Activated CD8-positive, alpha-beta memory T cell treated with anti-CD3 and anti-CD28 coated beads, Interleukin-2, amount 10 ng/mL, durations not matched to agents 7 days and 5 days (primary cell): ENCODE results near the gene DIAPH2. TPM values are rescaled to one million over a fixed set of nuclear protein-coding genes. Genes with fewer than 3 reads are reported as not detected.

Experiments
- ATAC-seq: fragments of 150-1000 bp; cut with Tn5 transposase; one replicate; pipeline ENCODE4 v1.10.0; 2021; ENCODE audit warnings: moderate library complexity
- CTCF ChIA-PET: fragments of 350-600 bp; sonication (Branson Sonifier 250); formaldehyde crosslinking; loops from one replicate; lab custom pipeline; 2021; ENCODE audit warnings: antibody characterized with exemption; lab: Charles Lee
- DNase-seq: peaks from one replicate; pipeline ENCODE4 v3.0.0-alpha.2; 2020
- H3K27ac Mint-ChIP-seq: one replicate; pipeline ENCODE4 v1.8.0; 2021; ENCODE audit warnings: mild to moderate bottlenecking, mixed read lengths
- H3K27me3 Mint-ChIP-seq: one replicate; pipeline ENCODE4 v1.8.0; 2021; ENCODE audit warnings: mixed read lengths
- H3K36me3 Mint-ChIP-seq: one replicate; pipeline ENCODE4 v1.8.0; 2021; ENCODE audit warnings: mild to moderate bottlenecking, mixed read lengths
- H3K4me1 Mint-ChIP-seq: one replicate; pipeline ENCODE4 v1.8.0; 2021; ENCODE audit warnings: mixed read lengths
- H3K4me3 Mint-ChIP-seq: one replicate; pipeline ENCODE4 v1.8.0; 2021; ENCODE audit warnings: mild to moderate bottlenecking, moderate library complexity, mixed read lengths
- H3K9me3 Mint-ChIP-seq: one replicate; pipeline ENCODE4 v1.8.0; 2022; ENCODE audit warnings: low read depth, mixed read lengths
- total RNA-seq, 2 experiments: library from RNA; stranded (reverse); gene quantifications; one replicate each; pipeline ENCODE4 v1.2.3, GENCODE V29; 2021

DIAPH2 gene
- total RNA-seq, 2 experiments from 2014 or later = 7.9 to 14.4 TPM

DNA sequence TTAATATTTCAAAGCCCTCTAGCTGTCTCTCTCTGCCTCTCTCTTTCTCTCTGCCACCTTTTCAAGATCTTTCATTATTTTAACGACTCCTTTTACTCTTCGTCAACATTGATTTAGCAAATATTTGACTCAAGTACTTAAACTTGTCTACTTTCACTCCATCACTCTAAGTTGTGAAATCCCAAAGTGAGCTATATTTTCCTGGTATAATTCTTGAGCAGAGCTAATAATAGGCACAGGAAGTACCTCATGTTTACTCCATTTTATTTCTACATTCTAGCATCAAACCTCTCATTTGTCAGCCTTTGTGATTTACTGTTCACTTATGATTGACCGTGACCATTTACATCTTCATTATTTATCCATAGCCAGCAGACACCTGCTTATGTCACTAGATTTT lies 681.6 kb downstream of the DIAPH2 start:
- H3K27ac Mint-ChIP-seq = no peak overlapping the region
- H3K36me3 Mint-ChIP-seq = peaks cover 1% of the 10 kb centered on the region
- H3K4me1 Mint-ChIP-seq = no peaks in the 10 kb centered on the region
- no peaks in the 10 kb centered on the region for H3K9me3 Mint-ChIP-seq
- no peak for DNase-seq
- ATAC-seq = no peak
- CTCF ChIA-PET = no interaction called here
- H3K27me3 Mint-ChIP-seq = no peaks in the 10 kb centered on the region
- no peak overlapping the region for H3K4me3 Mint-ChIP-seq

DNA sequence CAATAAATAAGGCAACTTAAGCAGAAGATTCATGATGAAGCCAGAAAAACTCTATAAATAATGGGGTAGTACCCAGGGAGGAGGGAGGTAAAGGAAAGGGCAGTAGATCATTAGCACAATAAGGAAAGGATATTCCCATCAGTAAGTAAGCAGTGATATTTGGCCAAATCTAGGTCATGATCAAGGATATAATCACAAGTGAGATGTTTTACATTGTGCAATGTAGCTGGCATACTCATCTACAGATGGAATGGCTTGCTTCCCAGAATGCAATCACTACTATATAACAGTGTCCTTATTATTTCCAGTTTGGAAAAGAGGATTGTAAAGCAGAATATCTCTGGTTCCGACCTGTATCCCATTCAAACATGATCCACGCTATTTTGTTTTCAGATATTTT lies 682.5 kb downstream of the DIAPH2 start:
- no peak overlapping the region for H3K4me3 Mint-ChIP-seq
- no peak for DNase-seq
- no peak overlapping the region for H3K27ac Mint-ChIP-seq
- no peaks in the 10 kb centered on the region for H3K4me1 Mint-ChIP-seq
- H3K27me3 Mint-ChIP-seq = no peaks in the 10 kb centered on the region
- CTCF ChIA-PET = interaction anchor here (1.3 kb wide), 1 partner anchor 9 kb away, joined by 5 read pairs; no protein-coding TSS in a partner anchor
- no peaks in the 10 kb centered on the region for H3K9me3 Mint-ChIP-seq
- peaks cover 1% of the 10 kb centered on the region for H3K36me3 Mint-ChIP-seq
- ATAC-seq = no peak

DNA sequence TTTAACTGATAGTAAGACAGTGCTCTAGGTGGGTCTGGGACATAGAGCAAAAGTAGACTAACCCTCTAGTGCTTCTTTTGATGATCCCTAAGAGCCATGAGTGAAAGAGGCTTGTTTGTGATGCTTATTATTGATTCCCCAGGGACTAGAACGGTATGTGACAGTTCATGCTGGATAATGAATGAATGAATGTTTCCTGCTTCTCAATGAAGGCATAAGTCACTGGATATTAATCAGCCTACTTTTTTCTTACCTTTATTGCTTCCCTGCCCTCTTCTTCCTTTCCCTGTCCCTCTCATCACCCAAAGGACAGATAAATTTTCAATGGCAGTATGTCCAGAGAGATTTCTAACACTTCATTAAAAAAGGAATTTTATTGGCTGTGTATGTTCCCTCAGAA lies 685.3 kb downstream of the DIAPH2 start:
- ATAC-seq (no peak), DNase-seq (no peak)
- CTCF ChIA-PET = no interaction called here
- no peaks in the 10 kb centered on the region for H3K9me3 Mint-ChIP-seq
- no peak overlapping the region for H3K27ac Mint-ChIP-seq
- H3K4me1 Mint-ChIP-seq = no peaks in the 10 kb centered on the region
- H3K36me3 Mint-ChIP-seq = peaks cover 1% of the 10 kb centered on the region
- no peaks in the 10 kb centered on the region for H3K27me3 Mint-ChIP-seq
- H3K4me3 Mint-ChIP-seq = no peak overlapping the region

DNA sequence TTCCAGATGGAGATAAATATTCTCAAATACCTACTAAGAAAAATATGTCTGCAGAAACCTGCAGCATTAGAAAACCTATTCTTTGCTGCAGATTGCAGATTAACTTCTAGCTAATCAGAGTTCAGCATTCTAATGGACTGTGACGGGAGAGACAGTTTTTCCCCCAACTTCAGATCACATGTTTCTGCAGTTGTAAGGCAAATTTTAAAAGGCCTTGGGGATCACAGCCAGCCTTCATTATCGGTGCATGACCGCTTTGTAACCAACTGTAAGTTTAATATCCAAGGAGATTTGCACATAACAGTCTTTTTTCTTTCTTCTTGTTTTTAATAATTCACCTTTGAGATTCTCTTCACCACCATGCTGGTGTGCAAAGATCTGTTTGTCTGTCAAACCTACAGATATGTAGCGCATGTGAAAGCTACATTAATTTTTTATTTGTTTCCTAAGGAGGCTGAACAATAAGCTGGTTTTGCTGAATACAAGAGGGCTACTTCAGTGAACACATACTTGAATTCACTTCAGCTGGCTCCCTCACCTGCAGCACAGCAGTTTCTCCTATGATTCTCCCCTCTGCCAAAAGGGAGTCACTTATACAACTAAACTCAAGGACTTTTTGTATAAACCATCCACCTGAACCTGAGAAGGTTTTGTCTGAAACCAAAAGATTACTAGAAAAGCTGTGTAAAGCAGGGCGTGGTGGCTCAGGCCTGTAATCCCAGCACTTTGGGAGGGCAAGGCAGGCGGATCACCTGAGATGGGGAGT lies 687.5 kb downstream of the DIAPH2 start:
- Mint-ChIP-seq H3K9me3 (no peaks in the 10 kb centered on the region), H3K36me3 (peaks cover 1% of the 10 kb centered on the region), H3K4me1 (no peaks in the 10 kb centered on the region), H3K27me3 (no peaks in the 10 kb centered on the region), H3K4me3 (no peak overlapping the region), H3K27ac (no peak overlapping the region)
- DNase-seq = no peak
- CTCF ChIA-PET = no interaction called here
- ATAC-seq = no peak

DNA sequence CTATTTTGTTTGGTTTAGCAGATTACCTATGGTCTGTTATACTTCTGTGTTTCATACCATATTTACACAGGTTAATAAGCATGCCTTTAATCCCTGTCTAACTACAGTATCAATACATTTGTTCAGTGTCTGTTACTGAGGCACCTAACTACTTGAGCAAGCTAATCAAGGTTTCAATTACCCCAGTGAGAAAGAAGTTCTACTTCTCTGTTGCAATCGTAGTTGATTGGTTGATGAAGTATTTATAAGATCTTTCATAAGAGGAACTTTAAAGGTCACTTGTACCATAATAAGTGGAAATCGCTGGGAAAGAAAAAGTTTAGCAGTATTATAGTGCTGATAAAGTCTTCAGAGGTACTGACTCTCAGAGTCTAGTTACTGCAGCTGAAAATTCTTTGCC lies 689.6 kb downstream of the DIAPH2 start:
- Mint-ChIP-seq H3K27me3 (no peaks in the 10 kb centered on the region), H3K27ac (no peak overlapping the region), H3K9me3 (no peaks in the 10 kb centered on the region), H3K4me3 (no peak overlapping the region), H3K36me3 (no peaks in the 10 kb centered on the region), H3K4me1 (no peaks in the 10 kb centered on the region)
- CTCF ChIA-PET = no interaction called here
- no peak for DNase-seq
- no peak for ATAC-seq

DNA sequence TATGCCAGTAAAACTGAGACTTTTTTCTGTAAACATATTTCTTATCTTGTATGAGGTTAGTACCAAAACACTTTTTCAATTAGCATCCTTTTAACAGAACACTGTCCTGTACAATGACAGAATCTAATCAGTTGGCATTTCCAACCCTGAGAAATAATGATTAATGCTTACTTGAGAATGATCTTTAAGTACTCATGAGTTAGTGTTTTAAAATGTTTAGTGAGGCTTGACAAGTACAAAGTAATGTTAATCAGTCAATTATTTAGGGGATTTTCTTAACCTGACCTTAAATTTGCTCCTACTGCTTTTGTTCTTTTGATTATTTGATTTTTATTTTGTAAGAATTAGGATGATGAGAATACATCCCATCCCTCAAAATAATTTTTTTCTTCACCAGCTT lies 695.6 kb downstream of the DIAPH2 start:
- no peak for ATAC-seq
- H3K36me3 Mint-ChIP-seq = peaks cover 2% of the 10 kb centered on the region
- CTCF ChIA-PET = no interaction called here
- no peak overlapping the region for H3K4me3 Mint-ChIP-seq
- no peak for DNase-seq
- no peaks in the 10 kb centered on the region for H3K4me1 Mint-ChIP-seq
- H3K9me3 Mint-ChIP-seq = no peaks in the 10 kb centered on the region
- no peak overlapping the region for H3K27ac Mint-ChIP-seq
- no peaks in the 10 kb centered on the region for H3K27me3 Mint-ChIP-seq

DNA sequence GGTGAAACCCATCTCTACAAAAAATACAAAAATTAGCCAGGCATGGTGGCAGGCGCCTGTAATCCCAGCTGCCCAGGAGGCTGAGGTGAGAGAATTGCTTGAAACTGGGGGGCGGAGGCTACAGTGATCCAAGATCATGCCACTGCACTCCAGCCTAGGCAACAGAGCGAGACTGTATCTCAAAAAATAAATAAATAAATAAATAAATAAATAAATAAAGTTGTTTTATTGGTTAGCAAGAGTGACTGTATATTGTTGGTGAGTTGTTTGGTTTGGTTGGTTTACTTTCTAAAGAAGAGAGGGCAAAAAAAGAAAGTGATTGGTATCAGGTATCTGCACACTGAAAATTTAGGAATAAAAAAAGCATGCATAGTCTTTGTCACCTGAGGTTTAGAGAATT lies 700.0 kb downstream of the DIAPH2 start:
- no peak for ATAC-seq
- Mint-ChIP-seq H3K9me3 (no peaks in the 10 kb centered on the region), H3K4me3 (no peak overlapping the region), H3K27me3 (no peaks in the 10 kb centered on the region), H3K4me1 (peaks cover 4% of the 10 kb centered on the region), H3K27ac (no peak overlapping the region), H3K36me3 (peaks cover 8% of the 10 kb centered on the region)
- DNase-seq = no peak
- CTCF ChIA-PET = no interaction called here

DNA sequence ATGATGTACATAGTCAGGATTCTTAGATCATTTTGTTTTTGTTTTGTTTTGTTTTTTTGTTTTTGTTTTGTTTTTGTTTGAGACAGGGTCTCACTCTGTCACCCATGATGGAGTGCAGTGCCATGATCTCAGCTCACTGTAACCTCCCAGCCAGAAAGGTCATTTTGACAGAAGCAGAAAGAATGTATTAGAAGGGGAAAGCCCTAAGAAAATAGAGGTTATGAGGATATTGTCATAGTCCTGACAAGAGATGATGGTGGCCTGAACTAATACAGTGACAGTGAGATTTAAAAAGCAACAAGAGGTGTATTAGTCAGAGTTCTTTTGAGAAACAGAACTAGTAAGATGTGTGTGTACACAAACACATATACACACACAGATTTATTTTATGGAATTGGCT lies 702.4 kb downstream of the DIAPH2 start:
- peaks cover 6% of the 10 kb centered on the region for H3K4me1 Mint-ChIP-seq
- no peak overlapping the region for H3K4me3 Mint-ChIP-seq
- H3K9me3 Mint-ChIP-seq = no peaks in the 10 kb centered on the region
- peaks cover 10% of the 10 kb centered on the region for H3K36me3 Mint-ChIP-seq
- no peak overlapping the region for H3K27ac Mint-ChIP-seq
- ATAC-seq (no peak), DNase-seq (no peak)
- H3K27me3 Mint-ChIP-seq = no peaks in the 10 kb centered on the region
- CTCF ChIA-PET = no interaction called here

DNA sequence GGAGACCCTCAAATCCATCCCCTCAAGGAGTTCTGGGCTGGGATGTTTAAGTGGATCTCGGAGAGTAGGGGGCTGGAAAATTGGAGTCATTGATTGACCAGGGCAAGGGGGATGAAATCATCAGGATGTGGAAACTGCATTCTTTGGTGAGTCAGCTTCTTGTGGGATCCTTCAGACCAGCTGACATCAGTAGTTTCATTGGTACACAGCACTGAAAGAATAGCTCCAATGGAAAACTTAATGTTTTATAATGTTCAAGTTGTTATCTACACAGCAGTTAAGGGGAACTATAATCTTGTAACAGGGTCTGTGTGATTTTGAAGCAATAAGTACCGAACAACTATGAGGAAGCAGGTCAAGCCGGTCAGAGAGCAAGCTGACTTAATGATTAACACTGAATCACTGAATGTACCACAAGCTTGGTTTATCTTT lies 705.1 kb downstream of the DIAPH2 start:
- no peaks in the 10 kb centered on the region for H3K27me3 Mint-ChIP-seq
- no peak for DNase-seq
- peaks cover 12% of the 10 kb centered on the region for H3K36me3 Mint-ChIP-seq
- H3K9me3 Mint-ChIP-seq = no peaks in the 10 kb centered on the region
- H3K27ac Mint-ChIP-seq = peak overlapping the region; percentile 32
- no peak for ATAC-seq
- CTCF ChIA-PET = no interaction called here
- H3K4me1 Mint-ChIP-seq = peaks cover 6% of the 10 kb centered on the region
- H3K4me3 Mint-ChIP-seq = no peak overlapping the region

DNA sequence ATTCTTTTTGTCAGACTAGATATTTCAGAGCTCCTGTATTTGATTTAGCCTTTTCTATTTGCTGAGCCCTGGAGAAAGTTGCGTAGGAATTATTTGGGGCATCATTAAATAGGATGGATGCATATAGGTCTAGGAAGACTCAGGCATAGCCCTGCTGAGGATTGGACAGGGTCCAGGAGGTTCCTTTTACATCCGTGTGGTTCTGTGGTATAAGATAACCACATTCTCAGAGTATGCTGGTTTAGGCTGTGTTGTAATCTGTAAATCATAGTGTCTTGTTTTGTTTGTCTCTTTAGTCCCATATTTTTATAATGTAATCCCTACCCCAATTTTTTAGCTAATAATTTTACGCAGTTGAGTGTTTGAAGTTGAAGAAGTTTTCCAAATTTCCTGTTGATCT lies 712.7 kb downstream of the DIAPH2 start:
- Mint-ChIP-seq H3K4me3 (no peak overlapping the region), H3K27me3 (no peaks in the 10 kb centered on the region), H3K9me3 (no peaks in the 10 kb centered on the region), H3K36me3 (peaks cover 5% of the 10 kb centered on the region), H3K4me1 (peaks cover 48% of the 10 kb centered on the region), H3K27ac (peak overlapping the region; percentile 88)
- no peak for DNase-seq
- ATAC-seq = no peak
- CTCF ChIA-PET = no interaction called here

DNA sequence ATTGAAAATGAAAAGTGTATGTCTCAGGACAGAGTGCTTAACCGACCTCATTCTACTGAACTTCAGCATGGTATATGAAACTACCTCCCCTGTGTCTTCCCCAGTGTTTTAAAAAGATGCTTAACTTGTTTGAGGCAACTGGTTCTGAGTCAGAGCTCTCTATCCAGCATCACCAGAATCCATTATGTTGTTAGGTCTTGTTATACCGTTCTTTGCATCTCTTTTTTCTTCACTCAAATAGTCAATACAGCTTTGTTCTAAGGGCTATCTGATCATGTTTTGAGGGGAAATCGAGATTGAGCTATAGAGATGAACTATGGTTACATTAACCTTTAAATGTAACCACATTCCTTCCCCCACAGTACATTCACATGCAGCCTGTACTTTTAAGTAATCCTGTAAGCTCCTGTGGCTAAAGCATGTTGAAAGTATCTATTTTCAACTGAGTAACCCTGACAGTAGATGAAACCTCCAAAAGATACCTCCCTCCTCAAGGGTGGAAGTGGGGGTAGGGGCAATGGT lies 713.4 kb downstream of the DIAPH2 start:
- peak; percentile 50 for ATAC-seq
- H3K4me1 Mint-ChIP-seq = peaks cover 53% of the 10 kb centered on the region
- no peak for DNase-seq
- CTCF ChIA-PET = no interaction called here
- peak overlapping the region; percentile 88 for H3K27ac Mint-ChIP-seq
- H3K9me3 Mint-ChIP-seq = no peaks in the 10 kb centered on the region
- peak overlapping the region; percentile 24 for H3K4me3 Mint-ChIP-seq
- H3K36me3 Mint-ChIP-seq = peaks cover 1% of the 10 kb centered on the region
- H3K27me3 Mint-ChIP-seq = no peaks in the 10 kb centered on the region

DNA sequence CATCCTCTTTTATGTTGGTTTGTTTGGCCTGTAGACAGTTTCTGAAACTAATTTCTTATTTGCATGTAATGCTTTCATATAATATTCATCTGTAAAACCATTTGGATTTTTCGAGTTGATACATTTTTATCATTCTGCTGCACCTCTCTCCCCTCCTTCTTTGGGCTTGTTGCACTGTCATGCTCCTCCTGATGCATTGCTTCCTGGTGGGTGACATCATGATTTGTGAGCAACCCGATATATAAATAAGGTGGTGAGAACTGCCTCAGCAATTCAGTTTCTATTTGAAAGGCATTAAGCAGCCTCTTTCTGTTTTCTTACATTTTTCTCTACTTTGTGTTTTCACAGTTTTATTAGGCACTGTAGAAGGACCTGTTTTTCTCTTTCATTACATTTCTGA lies 714.8 kb downstream of the DIAPH2 start:
- H3K4me3 Mint-ChIP-seq = peak overlapping the region; percentile 44
- peak; percentile 54 for DNase-seq
- H3K36me3 Mint-ChIP-seq = peaks cover 1% of the 10 kb centered on the region
- peaks cover 58% of the 10 kb centered on the region for H3K4me1 Mint-ChIP-seq
- peak; percentile 60 for ATAC-seq
- CTCF ChIA-PET = no interaction called here
- H3K27ac Mint-ChIP-seq = peak overlapping the region; percentile 88
- no peaks in the 10 kb centered on the region for H3K9me3 Mint-ChIP-seq
- no peaks in the 10 kb centered on the region for H3K27me3 Mint-ChIP-seq

DNA sequence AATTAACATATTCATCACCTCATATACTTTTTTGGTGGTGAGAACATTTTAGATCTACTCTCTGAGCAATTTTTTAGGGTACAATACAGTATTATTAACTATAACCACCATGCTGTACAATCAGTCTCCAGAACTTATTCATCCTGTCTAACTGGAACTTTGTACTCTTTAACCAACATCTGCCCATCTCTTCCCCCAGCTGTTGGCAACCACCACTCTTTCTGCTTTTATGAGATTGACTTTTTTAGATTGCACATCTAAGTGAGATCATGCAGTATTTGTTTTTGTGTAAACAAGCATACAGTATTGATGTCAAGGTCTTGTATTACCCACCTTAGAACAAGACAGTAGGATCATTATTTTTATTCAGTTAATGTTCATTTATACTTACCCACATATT lies 715.9 kb downstream of the DIAPH2 start:
- Mint-ChIP-seq H3K9me3 (no peaks in the 10 kb centered on the region), H3K36me3 (no peaks in the 10 kb centered on the region), H3K27me3 (no peaks in the 10 kb centered on the region), H3K4me1 (peaks cover 57% of the 10 kb centered on the region), H3K27ac (peak overlapping the region; percentile 87), H3K4me3 (no peak overlapping the region)
- DNase-seq (no peak), ATAC-seq (no peak)
- CTCF ChIA-PET = no interaction called here

DNA sequence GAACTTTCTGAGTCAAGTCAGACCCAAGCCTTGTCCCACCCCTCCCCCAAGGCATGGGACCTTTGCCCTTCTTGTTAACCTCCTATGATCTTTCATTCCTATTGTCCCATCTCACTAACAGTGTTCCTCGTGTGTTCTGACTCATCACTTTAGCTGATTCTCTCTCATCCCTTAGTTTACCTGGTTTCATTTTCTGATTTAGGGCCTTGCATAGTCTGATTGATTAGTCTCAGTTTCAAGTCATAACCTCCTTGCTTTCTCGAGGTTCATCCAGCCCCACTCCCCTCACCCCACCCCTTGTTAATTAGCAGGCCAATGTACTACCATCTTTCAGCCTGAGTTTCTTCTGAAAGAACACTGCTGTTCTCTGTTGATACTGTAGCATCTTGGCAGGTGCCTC lies 716.5 kb downstream of the DIAPH2 start:
- H3K27ac Mint-ChIP-seq = peak overlapping the region; percentile 87
- no peaks in the 10 kb centered on the region for H3K27me3 Mint-ChIP-seq
- no peaks in the 10 kb centered on the region for H3K9me3 Mint-ChIP-seq
- peaks cover 57% of the 10 kb centered on the region for H3K4me1 Mint-ChIP-seq
- ATAC-seq = peak; percentile 70
- CTCF ChIA-PET = no interaction called here
- peak; percentile 57 for DNase-seq
- H3K4me3 Mint-ChIP-seq = peak overlapping the region; percentile 35
- H3K36me3 Mint-ChIP-seq = no peaks in the 10 kb centered on the region
